GM23338 (cell line): ENCODE measurements around the gene GAS2. TPM values are rescaled to one million over a fixed set of nuclear protein-coding genes. Genes with fewer than 3 reads are reported as not detected.

Experiments
- ATAC-seq: fragments of 200-7000 bp; cut with Tn5 transposase; 3 replicates; pipeline ENCODE4 v1.9.1; 2020
- DNase-seq: peaks from one replicate; pipeline ENCODE4 v3.0.0-alpha.2; 2015; ENCODE audit warnings: low spot score
- H2AFZ ChIP-seq: fragments of 200-600 bp; sonication (generic); 2 replicates; pipeline ENCODE4 v1.8.0; 2016; ENCODE audit warnings: antibody characterized with exemption, mild to moderate bottlenecking, moderate library complexity
- H3F3A ChIP-seq: fragments of 200-600 bp; sonication (generic); replicated peaks from 2 replicates; pipeline ENCODE4 v1.8.0; 2017; ENCODE audit warnings: antibody characterized with exemption, mixed run types, low read depth
- H3K27ac ChIP-seq: fragments of 200-600 bp; sonication (generic); 2 replicates; pipeline ENCODE4 v1.6.1; 2016; ENCODE audit warnings: low read depth
- H3K27me3 ChIP-seq: fragments of 200-600 bp; sonication (generic); 2 replicates; pipeline ENCODE4 v1.8.0; 2016; ENCODE audit warnings: mild to moderate bottlenecking, mixed run types, moderate library complexity; ENCODE audit not compliant: insufficient read depth
- H3K36me3 ChIP-seq: fragments of 200-600 bp; sonication (generic); 2 replicates; pipeline ENCODE4 v1.8.0; 2016; ENCODE audit warnings: mild to moderate bottlenecking; ENCODE audit not compliant: insufficient read depth
- H3K4me1 ChIP-seq: fragments of 200-600 bp; sonication (generic); 2 replicates; pipeline ENCODE4 v1.8.0; 2016; ENCODE audit warnings: mild to moderate bottlenecking, moderate library complexity; ENCODE audit not compliant: insufficient read depth
- H3K4me2 ChIP-seq: fragments of 200-600 bp; sonication (generic); 2 replicates; pipeline ENCODE4 v1.7.1; 2017; ENCODE audit warnings: mixed run types
- H3K4me3 ChIP-seq: fragments of 200-600 bp; sonication (generic); 2 replicates; pipeline ENCODE4 v1.6.1; 2016; ENCODE audit warnings: mixed run types
- H3K79me2 ChIP-seq: fragments of 200-600 bp; sonication (generic); replicated peaks from 2 replicates; pipeline ENCODE4 v1.8.0; 2017; ENCODE audit warnings: mild to moderate bottlenecking; ENCODE audit not compliant: insufficient read depth
- H3K9me2 ChIP-seq: fragments of 200-600 bp; sonication (generic); 2 replicates; pipeline ENCODE4 v1.8.0; 2017; ENCODE audit not compliant: insufficient read depth
- H4K20me1 ChIP-seq: fragments of 200-600 bp; sonication (generic); replicated peaks from 2 replicates; pipeline ENCODE4 v1.8.0; 2017; ENCODE audit warnings: mild to moderate bottlenecking; ENCODE audit not compliant: insufficient read depth
- H3K27ac Mint-ChIP-seq: 2 replicates; pipeline ENCODE4 v1.8.0; 2020; ENCODE audit warnings: inconsistent platforms, mild to moderate bottlenecking, moderate library complexity, mixed read lengths
- H3K27me3 Mint-ChIP-seq: 3 replicates; pipeline ENCODE4 v1.8.0; 2022; ENCODE audit warnings: low read depth, mild to moderate bottlenecking, moderate library complexity, mixed read lengths, inconsistent platforms; ENCODE audit not compliant: insufficient read depth, poor library complexity
- H3K36me3 Mint-ChIP-seq: 3 replicates; pipeline ENCODE4 v1.8.0; 2021; ENCODE audit warnings: low read depth, mild to moderate bottlenecking, inconsistent platforms, moderate library complexity, mixed read lengths
- H3K4me1 Mint-ChIP-seq: 3 replicates; pipeline ENCODE4 v1.8.0; 2020; ENCODE audit warnings: mild to moderate bottlenecking, inconsistent platforms, mixed read lengths
- H3K4me3 Mint-ChIP-seq: 3 replicates; pipeline ENCODE4 v1.8.0; 2021; ENCODE audit warnings: moderate library complexity, mild to moderate bottlenecking, inconsistent platforms, mixed read lengths
- H3K9me3 Mint-ChIP-seq: 3 replicates; pipeline ENCODE4 v1.8.0; 2020; ENCODE audit warnings: moderate library complexity, mild to moderate bottlenecking, inconsistent platforms, mixed read lengths
- CREB1 ChIP-seq: fragments of 250-450 bp; sonication (Bioruptor Pico); IDR thresholded peaks from 2 replicates; pipeline ENCODE4 v1.5.0; 2020; ENCODE audit warnings: low read depth, mild to moderate bottlenecking, moderate library complexity
- CTCF ChIP-seq, 2 experiments: fragments of 200-600 bp in 1 of 2; sonication (generic) in 1 of 2; conservative IDR thresholded peaks; 2 replicates each; pipeline versions ENCODE4 v1.5.1 to v1.6.1; 2016 to 2017; ENCODE audit warnings: antibody characterized with exemption in 2 of 2, low read depth in 2 of 2, mild to moderate bottlenecking in 2 of 2, moderate library complexity in 1 of 2
- EZH2 ChIP-seq: fragments of 200-600 bp; sonication (generic); IDR thresholded peaks from one replicate; pipeline ENCODE4 v1.8.0; 2017; ENCODE audit warnings: antibody characterized with exemption, mild to moderate bottlenecking, low read depth; ENCODE audit not compliant: unreplicated experiment
- EZH2phosphoT487 ChIP-seq: fragments of 200-600 bp; sonication (generic); IDR thresholded peaks from one replicate; pipeline ENCODE4 v1.8.1; 2018; ENCODE audit warnings: antibody characterized with exemption; ENCODE audit not compliant: unreplicated experiment
- JUNB ChIP-seq: IDR thresholded peaks from one replicate; pipeline ENCODE4 v1.6.1; 2016; ENCODE audit warnings: antibody characterized with exemption; ENCODE audit not compliant: unreplicated experiment
- NANOG ChIP-seq: IDR thresholded peaks from 2 replicates; pipeline ENCODE4 v1.6.1; 2016; ENCODE audit warnings: antibody characterized with exemption, borderline replicate concordance
- POLR2AphosphoS5 ChIP-seq: IDR thresholded peaks from 2 replicates; pipeline ENCODE4 v1.6.1; 2016; ENCODE audit warnings: antibody characterized with exemption, low read depth
- REST ChIP-seq: IDR thresholded peaks from one replicate; pipeline ENCODE4 v1.6.1; 2018; ENCODE audit warnings: antibody characterized with exemption; ENCODE audit not compliant: unreplicated experiment
- STAT1 ChIP-seq: IDR thresholded peaks from one replicate; pipeline ENCODE4 v1.6.1; 2016; ENCODE audit warnings: antibody characterized with exemption; ENCODE audit not compliant: unreplicated experiment
- ZNF114 ChIP-seq: fragments of 250-450 bp; sonication (Bioruptor Pico); IDR thresholded peaks from 2 replicates; pipeline ENCODE4 v1.5.0; 2020; ENCODE audit warnings: mild to moderate bottlenecking, moderate library complexity
- ZNF331 ChIP-seq: fragments of 250-450 bp; sonication (Bioruptor Pico); IDR thresholded peaks from 2 replicates; pipeline ENCODE4 v1.5.0; 2020; ENCODE audit warnings: low read depth, mild to moderate bottlenecking, moderate library complexity
- ZNF462 ChIP-seq: fragments of 250-450 bp; sonication (Bioruptor Pico); IDR thresholded peaks from 2 replicates; pipeline ENCODE4 v1.5.0; 2020; ENCODE audit warnings: mild to moderate bottlenecking, moderate library complexity
- polyA plus RNA-seq: library from polyadenylated mRNA; unstranded; fragments of >200 nt; fragmentation: Nextera tagmentation; extraction: Ambion mirVana; gene quantifications from 2 replicates; pipeline ENCODE4 v1.2.1, GENCODE V29; 2016
- total RNA-seq: library from RNA; depleted of rRNA; stranded (reverse); fragments of >200 nt; shearing (Covaris generic); gene quantifications from 2 replicates; pipeline ENCODE4 v1.2.3, GENCODE V29; 2014
- TF ChIP-seq, protein P1 (sequence below): IDR thresholded peaks from 2 replicates; pipeline ENCODE4 v1.6.1; 2016; ENCODE audit warnings: antibody characterized with exemption

The GAS2 gene
- total and polyA plus RNA-seq, 2 experiments from 2014 or later, result 2.6 to 6.7 TPM

DNA sequence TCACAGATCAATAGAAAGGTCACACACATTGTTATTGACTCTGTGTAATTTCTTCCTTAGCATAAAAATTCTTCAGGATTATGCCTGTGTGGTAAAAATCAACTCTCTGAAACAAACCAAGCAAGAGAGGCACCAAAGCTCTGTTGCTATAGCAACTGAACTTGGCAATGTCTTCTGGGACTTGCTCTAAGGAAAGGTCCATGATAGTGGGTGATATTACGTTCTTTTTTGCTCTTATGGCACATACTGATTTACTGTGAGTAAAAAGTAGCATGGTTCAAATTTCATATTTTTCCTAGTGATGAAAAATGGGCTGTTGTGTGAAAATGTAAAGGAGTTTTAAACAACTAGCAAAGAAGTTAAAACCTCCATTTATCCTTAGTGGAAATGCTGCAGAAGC lies 96.8 kb downstream of the GAS2 start:
- no peak for ATAC-seq

More for the DNA sequence above, 96.8 kb downstream of the GAS2 start:
- Histone ChIP-seq H3F3A (no peaks in the 10 kb centered on the region), H4K20me1 (no peaks in the 10 kb centered on the region), H2AFZ (no peak overlapping the region), H3K9me2 (no peaks in the 10 kb centered on the region), H3K27ac (no peak overlapping the region), H3K4me3 (no peak overlapping the region), H3K79me2 (no peaks in the 10 kb centered on the region), H3K4me2 (no peak overlapping the region), H3K4me1 (0 out of 2 replicates have a peak, but pooled peaks cover 5% of the 10 kb centered on the region), H3K27me3 (no peaks in the 10 kb centered on the region), H3K36me3 (no peaks in the 10 kb centered on the region)
- H3K9me3 Mint-ChIP-seq, result no peaks in the 10 kb centered on the region
- no peak overlapping the region for H3K27ac Mint-ChIP-seq
- no peaks in the 10 kb centered on the region for H3K27me3 Mint-ChIP-seq
- H3K36me3 Mint-ChIP-seq, result no peaks in the 10 kb centered on the region
- peaks cover 4% of the 10 kb centered on the region; the same call in 2 of the 3 replicates for H3K4me1 Mint-ChIP-seq
- no peak overlapping the region for H3K4me3 Mint-ChIP-seq
- peak; percentile 10 for DNase-seq
- TF ChIP-seq ZNF331 (CRISPR knock-in tag) (no peak), CREB1 (CRISPR knock-in tag) (no peak), ZNF114 (CRISPR knock-in tag) (no peak), EZH2 (no peak), STAT1 (no peak), REST (no peak), JUNB (no peak), CTCF (conservative IDR thresholded peaks at IDR 0.05; ENCODE audit: low read depth in 2 of 2) (no peak), ZNF462 (no peak), EZH2phosphoT487 (no peak), POLR2AphosphoS5 (no peak), NANOG (no peak)
- TF ChIP-seq, protein P1, sequence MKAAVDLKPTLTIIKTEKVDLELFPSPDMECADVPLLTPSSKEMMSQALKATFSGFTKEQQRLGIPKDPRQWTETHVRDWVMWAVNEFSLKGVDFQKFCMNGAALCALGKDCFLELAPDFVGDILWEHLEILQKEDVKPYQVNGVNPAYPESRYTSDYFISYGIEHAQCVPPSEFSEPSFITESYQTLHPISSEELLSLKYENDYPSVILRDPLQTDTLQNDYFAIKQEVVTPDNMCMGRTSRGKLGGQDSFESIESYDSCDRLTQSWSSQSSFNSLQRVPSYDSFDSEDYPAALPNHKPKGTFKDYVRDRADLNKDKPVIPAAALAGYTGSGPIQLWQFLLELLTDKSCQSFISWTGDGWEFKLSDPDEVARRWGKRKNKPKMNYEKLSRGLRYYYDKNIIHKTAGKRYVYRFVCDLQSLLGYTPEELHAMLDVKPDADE, result no peak
